Central memory CD8-positive, alpha-beta T cell (primary cell): ENCODE results near the gene VSTM2B.

Source experiments
- ATAC-seq: fragments of 150-1000 bp; cut with Tn5 transposase; replicated peaks from 2 replicates; pipeline ENCODE4 v1.10.0; 2022; ENCODE audit warnings: mild to moderate bottlenecking, moderate FRiP score, moderate number of reproducible peaks; ENCODE audit not compliant: poor library complexity, severe bottlenecking; ENCODE audit errors: extremely low read depth
- DNase-seq, 2 donors: peaks; one replicate each; pipeline ENCODE4 v3.0.0; 2021; ENCODE audit warnings: low spot score in 2 of 2
- H3K27ac Mint-ChIP-seq: one replicate; pipeline ENCODE4 v1.8.0; 2022; ENCODE audit warnings: low read depth, mild to moderate bottlenecking, moderate library complexity, mixed read lengths
- H3K27me3 Mint-ChIP-seq: one replicate; pipeline ENCODE4 v1.8.0; 2022; ENCODE audit warnings: mixed read lengths
- H3K36me3 Mint-ChIP-seq: one replicate; pipeline ENCODE4 v1.8.0; 2022; ENCODE audit warnings: mild to moderate bottlenecking, moderate library complexity, mixed read lengths; ENCODE audit not compliant: insufficient read depth
- H3K4me1 Mint-ChIP-seq: one replicate; pipeline ENCODE4 v1.8.0; 2022; ENCODE audit warnings: mixed read lengths
- H3K4me3 Mint-ChIP-seq: one replicate; pipeline ENCODE4 v1.8.0; 2022; ENCODE audit warnings: mild to moderate bottlenecking, moderate library complexity, mixed read lengths
- H3K9me3 Mint-ChIP-seq: one replicate; pipeline ENCODE4 v1.8.0; 2022; ENCODE audit warnings: mixed read lengths

VSTM2B gene

GRCh38 chr19:29525901-29526729, at the start of gene VSTM2B:
VSTM2B (plus strand) TSS chr19:29525994; CDS start chr19:29526584, 590 bp downstream.
- DNase-seq, result no peak
- Mint-ChIP-seq H3K36me3 (peaks cover 8% of the 10 kb centered on the region), H3K4me1 (peaks cover 22% of the 10 kb centered on the region), H3K27ac (no peak within 1 kb of the TSS), H3K4me3 (peak within 1 kb of the TSS; percentile 74), H3K9me3 (no peaks in the 10 kb centered on the region), H3K27me3 (peaks cover 83% of the 10 kb centered on the region)
- no peak for ATAC-seq

- no peak for ATAC-seq
- Mint-ChIP-seq H3K36me3 (no peaks in the 10 kb centered on the region), H3K9me3 (peaks cover 5% of the 10 kb centered on the region), H3K4me3 (no peak overlapping the region), H3K4me1 (no peaks in the 10 kb centered on the region), H3K27ac (no peak overlapping the region), H3K27me3 (peaks cover 84% of the 10 kb centered on the region)
- DNase-seq, result no peak
These were observed 49.3 kb upstream of the VSTM2B start for GRCh38 chr19:29476528-29476927.

- Mint-ChIP-seq H3K27ac (no peak overlapping the region), H3K36me3 (no peaks in the 10 kb centered on the region), H3K27me3 (peaks cover 95% of the 10 kb centered on the region), H3K4me3 (no peak overlapping the region), H3K4me1 (no peaks in the 10 kb centered on the region), H3K9me3 (peaks cover 5% of the 10 kb centered on the region)
- no peak for ATAC-seq
- DNase-seq, result no peak
These were observed 47.8 kb upstream of the VSTM2B start for GRCh38 chr19:29477831-29478577.

- no peak overlapping the region for H3K4me3 Mint-ChIP-seq
- DNase-seq (no peak), ATAC-seq (no peak)
- peaks cover 93% of the 10 kb centered on the region for H3K27me3 Mint-ChIP-seq
- peaks cover 5% of the 10 kb centered on the region for H3K9me3 Mint-ChIP-seq
- H3K4me1 Mint-ChIP-seq, result no peaks in the 10 kb centered on the region
- H3K27ac Mint-ChIP-seq, result no peak overlapping the region
- H3K36me3 Mint-ChIP-seq, result no peaks in the 10 kb centered on the region
These were observed 46.9 kb upstream of the VSTM2B start for GRCh38 chr19:29478578-29479565.

DNA sequence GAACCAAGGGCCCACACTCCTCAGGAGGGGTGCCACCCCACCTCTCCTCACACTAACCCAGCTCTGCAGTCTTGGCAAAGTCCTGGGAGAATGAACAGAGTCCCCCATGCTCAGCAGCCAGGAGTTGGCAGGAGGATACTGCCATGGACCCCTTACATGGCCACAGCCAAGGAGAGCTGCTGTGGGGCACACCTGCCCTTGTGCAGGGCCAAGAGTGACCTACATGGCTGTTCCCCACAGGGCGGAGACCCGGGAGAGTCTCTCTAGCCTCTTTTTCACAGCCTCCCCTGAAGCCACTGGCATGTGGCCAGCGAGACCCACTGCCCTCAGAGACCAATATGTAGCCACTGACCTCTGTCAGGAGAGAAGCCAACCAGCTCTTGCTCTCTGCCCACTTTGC, 45.9 kb upstream of the VSTM2B start:
- peaks cover 89% of the 10 kb centered on the region for H3K27me3 Mint-ChIP-seq
- H3K4me3 Mint-ChIP-seq, result no peak overlapping the region
- DNase-seq (no peak), ATAC-seq (no peak)
- H3K36me3 Mint-ChIP-seq, result no peaks in the 10 kb centered on the region
- no peaks in the 10 kb centered on the region for H3K4me1 Mint-ChIP-seq
- H3K27ac Mint-ChIP-seq, result no peak overlapping the region
- peaks cover 5% of the 10 kb centered on the region for H3K9me3 Mint-ChIP-seq

DNA sequence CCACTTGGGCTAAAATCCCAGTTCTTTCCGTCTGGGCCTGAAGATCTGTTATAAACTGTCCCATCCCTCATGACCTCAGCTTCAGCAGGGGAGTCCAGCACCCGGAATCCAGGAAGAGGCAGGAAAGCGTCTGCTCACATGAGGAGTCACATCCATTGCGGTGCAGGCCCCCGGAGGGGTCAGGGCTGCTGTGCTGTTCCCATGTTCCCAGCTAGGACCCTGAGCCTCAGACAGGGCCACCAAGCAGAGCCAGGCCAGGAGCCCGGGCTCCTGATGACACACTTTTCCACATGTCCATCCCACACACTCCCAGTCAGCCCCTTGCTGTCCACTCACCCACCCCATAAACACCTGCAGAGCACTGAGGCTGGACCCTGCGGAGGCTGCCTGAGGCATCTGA, 45.3 kb upstream of the VSTM2B start:
- H3K4me1 Mint-ChIP-seq, result no peaks in the 10 kb centered on the region
- no peak overlapping the region for H3K27ac Mint-ChIP-seq
- peaks cover 89% of the 10 kb centered on the region for H3K27me3 Mint-ChIP-seq
- no peak for DNase-seq
- H3K9me3 Mint-ChIP-seq, result peaks cover 5% of the 10 kb centered on the region
- no peaks in the 10 kb centered on the region for H3K36me3 Mint-ChIP-seq
- no peak overlapping the region for H3K4me3 Mint-ChIP-seq
- no peak for ATAC-seq

GRCh38 chr19:29482855-29483640, 42.7 kb upstream of the VSTM2B start:
- DNase-seq (no peak), ATAC-seq (no peak)
- Mint-ChIP-seq H3K27me3 (peaks cover 92% of the 10 kb centered on the region), H3K9me3 (peaks cover 5% of the 10 kb centered on the region), H3K36me3 (no peaks in the 10 kb centered on the region), H3K4me1 (no peaks in the 10 kb centered on the region), H3K4me3 (no peak overlapping the region), H3K27ac (no peak overlapping the region)

DNA sequence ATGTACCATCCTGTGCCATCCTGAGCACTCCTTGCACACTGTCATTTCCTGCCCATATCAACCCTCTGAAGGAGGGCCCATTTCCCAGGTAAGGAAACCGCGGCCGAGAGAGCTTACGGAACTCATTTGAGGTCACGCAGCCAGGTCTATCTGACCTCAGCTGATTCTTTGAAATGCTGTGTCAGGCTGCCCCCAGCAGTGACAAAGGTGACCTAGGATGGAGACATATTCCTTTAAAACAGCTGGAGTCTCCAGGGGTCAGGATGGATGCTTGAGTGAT, 42.2 kb upstream of the VSTM2B start:
- Mint-ChIP-seq H3K36me3 (no peaks in the 10 kb centered on the region), H3K27ac (no peak overlapping the region), H3K4me3 (no peak overlapping the region), H3K4me1 (no peaks in the 10 kb centered on the region), H3K9me3 (peaks cover 5% of the 10 kb centered on the region), H3K27me3 (peaks cover 90% of the 10 kb centered on the region)
- DNase-seq, result no peak
- ATAC-seq, result no peak

DNA sequence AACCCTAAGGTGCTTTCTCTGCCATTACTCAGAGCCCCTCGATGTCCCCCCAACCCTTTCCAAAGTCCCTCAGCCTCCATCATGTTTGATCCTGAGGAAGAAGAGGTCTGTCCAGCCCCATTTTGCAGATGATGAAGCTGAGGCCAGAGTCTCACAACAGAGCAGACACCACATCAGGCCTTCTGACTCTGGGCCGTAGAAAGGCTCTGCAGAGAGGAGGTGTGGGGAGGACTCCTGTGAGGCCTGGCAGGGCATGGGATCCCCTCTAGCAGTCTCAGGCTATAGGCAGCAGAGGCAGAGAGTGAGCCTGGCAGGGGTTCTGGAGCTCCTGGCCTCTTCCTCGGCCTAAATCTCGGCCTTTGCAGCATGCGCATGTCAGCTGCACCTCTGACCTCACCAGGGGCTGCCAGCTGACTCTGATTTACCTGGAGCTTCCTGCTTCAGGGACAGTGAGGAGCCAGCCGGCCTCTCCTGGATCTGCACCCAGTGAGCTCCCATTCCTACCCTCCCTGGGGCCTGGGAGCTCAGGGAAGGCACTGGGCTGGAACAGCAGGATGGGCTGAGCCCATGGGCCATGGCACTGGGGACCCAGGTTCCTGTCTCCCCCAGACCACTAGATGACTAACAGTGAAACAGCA, 41.7 kb upstream of the VSTM2B start:
- Mint-ChIP-seq H3K9me3 (peaks cover 5% of the 10 kb centered on the region), H3K4me1 (no peaks in the 10 kb centered on the region), H3K27ac (no peak overlapping the region), H3K36me3 (no peaks in the 10 kb centered on the region), H3K27me3 (peaks cover 87% of the 10 kb centered on the region), H3K4me3 (no peak overlapping the region)
- ATAC-seq, result no peak
- no peak for DNase-seq

GRCh38 chr19:29484876-29485275, 40.9 kb upstream of the VSTM2B start:
- ATAC-seq, result no peak
- no peaks in the 10 kb centered on the region for H3K4me1 Mint-ChIP-seq
- no peak overlapping the region for H3K27ac Mint-ChIP-seq
- no peak overlapping the region for H3K4me3 Mint-ChIP-seq
- no peaks in the 10 kb centered on the region for H3K36me3 Mint-ChIP-seq
- peaks cover 87% of the 10 kb centered on the region for H3K27me3 Mint-ChIP-seq
- DNase-seq, result peak in 1 of 2 donors; percentile 4
- H3K9me3 Mint-ChIP-seq, result peaks cover 5% of the 10 kb centered on the region

GRCh38 chr19:29485293-29485692, 40.5 kb upstream of the VSTM2B start:
- Mint-ChIP-seq H3K27me3 (peaks cover 87% of the 10 kb centered on the region), H3K9me3 (peaks cover 5% of the 10 kb centered on the region), H3K4me1 (no peaks in the 10 kb centered on the region), H3K27ac (no peak overlapping the region), H3K36me3 (no peaks in the 10 kb centered on the region), H3K4me3 (no peak overlapping the region)
- ATAC-seq (no peak), DNase-seq (no peak)
